Astrocyte (in vitro differentiated cells and primary cell): ENCODE data around the gene GNAO1.

Experiments used
- EZH2 ChIP-seq: IDR thresholded peaks from 2 replicates; pipeline ENCODE4 v1.6.1; 2012; ENCODE audit warnings: mild to moderate bottlenecking, low read length, inconsistent platforms; ENCODE audit not compliant: insufficient read depth
- TF ChIP-seq, protein P1 (sequence below): IDR thresholded peaks from 2 replicates; pipeline ENCODE4 v1.5.1; 2011; ENCODE audit warnings: low read depth, mild to moderate bottlenecking, inconsistent platforms, low read length, moderate library complexity; ENCODE audit not compliant: insufficient read depth

DNA sequence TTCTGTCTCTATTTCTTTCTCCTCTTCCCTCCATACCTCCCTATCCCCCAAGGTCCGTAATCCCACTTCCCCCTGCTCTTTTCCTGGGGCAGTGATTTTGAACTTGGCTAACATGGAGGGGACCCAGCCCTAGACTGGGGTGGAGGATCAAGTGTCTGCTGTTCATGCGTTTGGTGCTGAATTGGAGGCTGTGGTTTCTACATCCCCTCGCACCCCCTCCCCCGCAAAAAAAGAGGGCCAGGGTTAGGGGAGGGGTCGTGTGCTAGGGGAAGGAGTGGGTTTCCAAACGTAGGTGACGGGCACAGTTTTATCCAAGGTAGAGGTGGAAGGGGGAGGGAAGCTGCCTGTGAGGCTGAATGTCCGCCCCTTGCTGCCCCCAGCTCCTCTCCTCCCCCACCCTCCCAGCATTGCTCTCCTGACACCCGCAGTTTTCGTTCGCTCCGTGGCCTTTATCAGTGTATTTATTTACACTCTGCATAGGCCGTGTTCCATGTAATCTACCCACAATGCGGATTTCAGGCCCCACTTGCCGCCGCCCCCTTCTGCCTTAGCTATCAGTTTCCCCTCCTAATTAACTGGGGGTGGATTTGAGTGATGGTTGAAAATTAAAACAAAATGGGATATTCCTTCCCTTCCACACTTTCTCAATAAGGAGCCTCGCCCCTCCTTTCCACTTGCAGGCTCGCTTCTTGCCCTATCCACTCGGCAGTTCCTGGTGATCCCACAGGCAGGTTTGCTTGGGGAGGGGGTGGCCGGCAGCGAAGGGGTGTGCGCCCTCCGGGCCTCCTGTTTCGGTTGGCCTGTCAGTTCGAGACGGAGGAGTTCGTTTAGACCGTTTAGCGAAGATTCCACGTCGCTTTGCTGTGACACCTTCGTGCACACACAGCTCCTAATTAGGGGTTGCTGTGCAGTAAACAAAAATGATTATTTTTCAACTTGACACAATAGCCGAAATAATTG is 2.0 kb downstream of the GNAO1 start:
- TF ChIP-seq, protein P1, sequence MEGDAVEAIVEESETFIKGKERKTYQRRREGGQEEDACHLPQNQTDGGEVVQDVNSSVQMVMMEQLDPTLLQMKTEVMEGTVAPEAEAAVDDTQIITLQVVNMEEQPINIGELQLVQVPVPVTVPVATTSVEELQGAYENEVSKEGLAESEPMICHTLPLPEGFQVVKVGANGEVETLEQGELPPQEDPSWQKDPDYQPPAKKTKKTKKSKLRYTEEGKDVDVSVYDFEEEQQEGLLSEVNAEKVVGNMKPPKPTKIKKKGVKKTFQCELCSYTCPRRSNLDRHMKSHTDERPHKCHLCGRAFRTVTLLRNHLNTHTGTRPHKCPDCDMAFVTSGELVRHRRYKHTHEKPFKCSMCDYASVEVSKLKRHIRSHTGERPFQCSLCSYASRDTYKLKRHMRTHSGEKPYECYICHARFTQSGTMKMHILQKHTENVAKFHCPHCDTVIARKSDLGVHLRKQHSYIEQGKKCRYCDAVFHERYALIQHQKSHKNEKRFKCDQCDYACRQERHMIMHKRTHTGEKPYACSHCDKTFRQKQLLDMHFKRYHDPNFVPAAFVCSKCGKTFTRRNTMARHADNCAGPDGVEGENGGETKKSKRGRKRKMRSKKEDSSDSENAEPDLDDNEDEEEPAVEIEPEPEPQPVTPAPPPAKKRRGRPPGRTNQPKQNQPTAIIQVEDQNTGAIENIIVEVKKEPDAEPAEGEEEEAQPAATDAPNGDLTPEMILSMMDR = no peak
- TF ChIP-seq EZH2 = no peak
